Activated T-cell treated with anti-CD3 and anti-CD28 coated beads, Interleukin-2, amount 50 U/mL, for 72 hours (primary cell): ENCODE measurements around the gene RTKN2. TPM values are rescaled to one million over a fixed set of nuclear protein-coding genes. Genes with fewer than 3 reads are reported as not detected.

Experiments used
- ATAC-seq, 2 donors: fragments of 150-1000 bp; cut with Tn5 transposase; replicated peaks in 1 of 2; 2 replicates each; pipeline ENCODE4 v1.10.0; 2021; ENCODE audit warnings: moderate library complexity in 2 of 2, mild to moderate bottlenecking in 1 of 2
- DNase-seq, 2 donors: peaks; one replicate each; pipeline ENCODE4 v3.0.0; 2021 to 2022; ENCODE audit warnings: mixed read lengths in 1 of 2
- H3K27ac Mint-ChIP-seq: one replicate; pipeline ENCODE4 v1.8.0; 2022; ENCODE audit warnings: mild to moderate bottlenecking, moderate library complexity, mixed read lengths
- H3K27me3 Mint-ChIP-seq: one replicate; pipeline ENCODE4 v1.8.0; 2022; ENCODE audit warnings: low read depth, mixed read lengths
- H3K36me3 Mint-ChIP-seq, 2 donors: one replicate each; pipeline ENCODE4 v1.8.0; 2022; ENCODE audit warnings: mixed read lengths in 2 of 2, mild to moderate bottlenecking in 1 of 2; ENCODE audit not compliant: insufficient read depth in 2 of 2
- H3K4me1 Mint-ChIP-seq: one replicate; pipeline ENCODE4 v1.8.0; 2022; ENCODE audit warnings: low read depth, mixed read lengths
- H3K4me3 Mint-ChIP-seq, 2 donors: one replicate each; pipeline ENCODE4 v1.8.0; 2022; ENCODE audit warnings: mild to moderate bottlenecking in 2 of 2, mixed read lengths in 2 of 2, moderate library complexity in 2 of 2
- H3K9me3 Mint-ChIP-seq, 2 donors: one replicate each; pipeline ENCODE4 v1.8.0; 2022; ENCODE audit warnings: mixed read lengths in 2 of 2
- total RNA-seq, 2 donors: library from RNA; stranded (reverse); gene quantifications; one replicate each; pipeline ENCODE4 v1.2.3, GENCODE V29; 2022

Gene RTKN2
- total RNA-seq, 2 donors from 2014 or later = 9.8 to 18.7 TPM

- Mint-ChIP-seq H3K4me1 (no peaks in the 10 kb centered on the region), H3K36me3 (no peaks in the 10 kb centered on the region), H3K27ac (no peak overlapping the region), H3K9me3 (no peaks in the 10 kb centered on the region), H3K27me3 (no peaks in the 10 kb centered on the region), H3K4me3 (no peak overlapping the region)
- no peak for DNase-seq
- ATAC-seq = no peak
Observed at GRCh38 chr10:62277971-62278370, 9.3 kb upstream of the RTKN2 start.

GRCh38 chr10:62270020-62270419 lies 1.4 kb upstream of the RTKN2 start:
- Mint-ChIP-seq H3K4me3 (peak overlapping the region; percentile 36 to 81), H3K27ac (peak overlapping the region; percentile 0), H3K27me3 (peaks cover 34% of the 10 kb centered on the region), H3K4me1 (peaks cover 33% of the 10 kb centered on the region), H3K36me3 (no peaks in the 10 kb centered on the region), H3K9me3 (no peaks in the 10 kb centered on the region)
- peak; percentile 55 to 58 for ATAC-seq
- DNase-seq = peak; percentile 14 to 20

- no peaks in the 10 kb centered on the region for H3K36me3 Mint-ChIP-seq
- peaks cover 34% of the 10 kb centered on the region for H3K27me3 Mint-ChIP-seq
- peaks cover 33% of the 10 kb centered on the region for H3K4me1 Mint-ChIP-seq
- ATAC-seq (peak; percentile 6 to 19), DNase-seq (peak in 1 of 2 donors; percentile 3)
- no peak overlapping the region for H3K27ac Mint-ChIP-seq
- H3K4me3 Mint-ChIP-seq = peak overlapping the region; percentile 81
- no peaks in the 10 kb centered on the region for H3K9me3 Mint-ChIP-seq
Observed at GRCh38 chr10:62268027-62268398, 631 bp downstream of the RTKN2 start.

GRCh38 chr10:62266611-62267010 lies 2.0 kb downstream of the RTKN2 start:
- ATAC-seq = no peak
- Mint-ChIP-seq H3K36me3 (no peaks in the 10 kb centered on the region), H3K27me3 (peaks cover 31% of the 10 kb centered on the region), H3K27ac (no peak overlapping the region), H3K9me3 (no peaks in the 10 kb centered on the region), H3K4me3 (peak overlapping the region; percentile 14 to 81), H3K4me1 (peaks cover 33% of the 10 kb centered on the region)
- DNase-seq = no peak

- Mint-ChIP-seq H3K27me3 (peaks cover 27% of the 10 kb centered on the region), H3K9me3 (no peaks in the 10 kb centered on the region), H3K27ac (no peak overlapping the region), H3K36me3 (no peaks in the 10 kb centered on the region), H3K4me1 (peaks cover 33% of the 10 kb centered on the region), H3K4me3 (no peak overlapping the region)
- DNase-seq (no peak), ATAC-seq (no peak)
Observed at GRCh38 chr10:62266147-62266546, 2.5 kb downstream of the RTKN2 start.

- Mint-ChIP-seq H3K27me3 (peaks cover 18% of the 10 kb centered on the region), H3K4me3 (peak overlapping the region in 1 of 2 donors; percentile 3), H3K27ac (peak overlapping the region; percentile 29), H3K36me3 (peaks cover 0 to under 1% of the 10 kb centered on the region in 2 donors), H3K4me1 (peaks cover 29% of the 10 kb centered on the region), H3K9me3 (no peaks in the 10 kb centered on the region)
- ATAC-seq = peak in 1 of 2 donors; percentile 10
- no peak for DNase-seq
Observed at GRCh38 chr10:62264702-62265436, 3.8 kb downstream of the RTKN2 start.

- no peaks in the 10 kb centered on the region for H3K9me3 Mint-ChIP-seq
- DNase-seq = no peak
- no peak overlapping the region for H3K4me3 Mint-ChIP-seq
- ATAC-seq = no peak
- H3K27ac Mint-ChIP-seq = no peak overlapping the region
- peaks cover 11% of the 10 kb centered on the region for H3K27me3 Mint-ChIP-seq
- H3K36me3 Mint-ChIP-seq = peaks cover 0 to 5% of the 10 kb centered on the region in 2 donors
- H3K4me1 Mint-ChIP-seq = peaks cover 22% of the 10 kb centered on the region
Observed at GRCh38 chr10:62264126-62264525, 4.5 kb downstream of the RTKN2 start.

GRCh38 chr10:62261666-62262065 lies 7.0 kb downstream of the RTKN2 start:
- H3K4me3 Mint-ChIP-seq = no peak overlapping the region
- peaks cover under 1% of the 10 kb centered on the region for H3K27me3 Mint-ChIP-seq
- no peak overlapping the region for H3K27ac Mint-ChIP-seq
- ATAC-seq (no peak), DNase-seq (no peak)
- peaks cover 0 to 5% of the 10 kb centered on the region in 2 donors for H3K36me3 Mint-ChIP-seq
- H3K9me3 Mint-ChIP-seq = no peaks in the 10 kb centered on the region
- peaks cover 6% of the 10 kb centered on the region for H3K4me1 Mint-ChIP-seq

GRCh38 chr10:62259998-62260397 lies 8.6 kb downstream of the RTKN2 start:
- H3K9me3 Mint-ChIP-seq = no peaks in the 10 kb centered on the region

GRCh38 chr10:62259456-62259855 lies 9.2 kb downstream of the RTKN2 start:
- no peak overlapping the region for H3K27ac Mint-ChIP-seq
- no peak overlapping the region for H3K4me3 Mint-ChIP-seq
- H3K27me3 Mint-ChIP-seq = no peaks in the 10 kb centered on the region
- DNase-seq (no peak), ATAC-seq (no peak)
- H3K9me3 Mint-ChIP-seq = no peaks in the 10 kb centered on the region
- H3K4me1 Mint-ChIP-seq = peaks cover 2% of the 10 kb centered on the region
- H3K36me3 Mint-ChIP-seq = peaks cover 0 to 7% of the 10 kb centered on the region in 2 donors

More at GRCh38 chr10:62259998-62260397, 8.6 kb downstream of the RTKN2 start:
- Mint-ChIP-seq H3K36me3 (peaks cover 0 to 5% of the 10 kb centered on the region in 2 donors), H3K4me1 (no peaks in the 10 kb centered on the region), H3K27ac (no peak overlapping the region), H3K4me3 (no peak overlapping the region), H3K27me3 (no peaks in the 10 kb centered on the region)
- ATAC-seq = no peak
- no peak for DNase-seq

GRCh38 chr10:62258926-62259325 lies 9.7 kb downstream of the RTKN2 start:
- ATAC-seq (no peak), DNase-seq (no peak)
- Mint-ChIP-seq H3K27ac (no peak overlapping the region), H3K9me3 (no peaks in the 10 kb centered on the region), H3K4me3 (no peak overlapping the region), H3K4me1 (peaks cover 7% of the 10 kb centered on the region), H3K27me3 (no peaks in the 10 kb centered on the region), H3K36me3 (peaks cover 0 to 11% of the 10 kb centered on the region in 2 donors)

- H3K27me3 Mint-ChIP-seq = no peaks in the 10 kb centered on the region
- no peak for ATAC-seq
- peaks cover 0 to 8% of the 10 kb centered on the region in 2 donors for H3K36me3 Mint-ChIP-seq
- H3K27ac Mint-ChIP-seq = peak overlapping the region; percentile 41
- peak overlapping the region; percentile 24 to 53 for H3K4me3 Mint-ChIP-seq
- DNase-seq = no peak
- H3K9me3 Mint-ChIP-seq = no peaks in the 10 kb centered on the region
- H3K4me1 Mint-ChIP-seq = peaks cover 54% of the 10 kb centered on the region
Observed at GRCh38 chr10:62253704-62254103, 14.9 kb downstream of the RTKN2 start.

- H3K9me3 Mint-ChIP-seq = no peaks in the 10 kb centered on the region
- no peaks in the 10 kb centered on the region for H3K27me3 Mint-ChIP-seq
Observed at GRCh38 chr10:62252051-62252450, 16.6 kb downstream of the RTKN2 start.

More at GRCh38 chr10:62252051-62252450, 16.6 kb downstream of the RTKN2 start:
- ATAC-seq = no peak
- Mint-ChIP-seq H3K4me1 (peaks cover 55% of the 10 kb centered on the region), H3K4me3 (peak overlapping the region in 1 of 2 donors; percentile 16), H3K36me3 (peaks cover 0 to 8% of the 10 kb centered on the region in 2 donors), H3K27ac (no peak overlapping the region)
- DNase-seq = no peak
